ENCODE data around the gene FAM83E. TPM values are rescaled to one million over a fixed set of nuclear protein-coding genes. Genes with fewer than 3 reads are reported as not detected.
"Not testable (repeated sequence)": the region's sequence is repeated elsewhere in the genome, so short reads cannot be mapped to it uniquely, and the experiment has no call there.

FAM83E gene
- total and polyA plus RNA-seq, 4 experiments from 2014 or later: 4.3 to 5.3 TPM; not detected in 2

GRCh38 chr19:48587387-48587786, 27.5 kb downstream of the FAM83E start:
- intact Hi-C loops (cut with micrococcal nuclease): no loop called here
- CTCF ChIA-PET (ENCODE audit: partially characterized antibody): interaction anchor here (0.6 to 13.1 kb wide), 6 partner anchors 20 to 1347 kb away, joined by 3 to 203 read pairs (median 44); partner anchors contain the start of gene SPACA4
- Histone ChIP-seq H3K27me3 (ENCODE audit: insufficient read depth, low read length) (no peaks in the 10 kb centered on the region), H3K36me3 (ENCODE audit: insufficient read depth, low read length) (no peaks in the 10 kb centered on the region), H3K9me3 (ENCODE audit: control insufficient read depth in 1 of 2, low read length in 2 of 2) (no peaks in the 10 kb centered on the region), H3K4me3 (ENCODE audit: low read length in 2 of 2) (no peak overlapping the region), H3K4me1 (ENCODE audit: insufficient read depth, low read length) (peaks cover 12% of the 10 kb centered on the region), H3K27ac (ENCODE audit: low read depth, low read length) (no peak overlapping the region)
- Mint-ChIP-seq H3K27me3 (no peaks in the 10 kb centered on the region), H3K36me3 (peaks cover 0 to 4% of the 10 kb centered on the region in 2 donors), H3K9me3 (no peaks in the 10 kb centered on the region), H3K27ac (peak overlapping the region in 1 of 7 donors; percentile 51), H3K4me1 (peaks cover 10 to 26% (median 16%) of the 10 kb centered on the region in 4 donors), H3K4me3 (no peak overlapping the region)
- POLR2A ChIA-PET (ENCODE audit: partially characterized antibody): interaction anchor here (1.1 kb wide), 1 partner anchor 77 kb away, joined by 4 read pairs; no protein-coding TSS in a partner anchor
- no peak for DNase-seq

- Histone ChIP-seq H3K4me1 (ENCODE audit: insufficient read depth, low read length) (peaks cover 3% of the 10 kb centered on the region), H3K4me3 (ENCODE audit: low read length in 2 of 2) (no peak overlapping the region), H3K9me3 (ENCODE audit: control insufficient read depth in 1 of 2, low read length in 2 of 2) (no peaks in the 10 kb centered on the region), H3K27me3 (ENCODE audit: insufficient read depth, low read length) (no peaks in the 10 kb centered on the region), H3K27ac (ENCODE audit: low read depth, low read length) (no peak overlapping the region), H3K36me3 (ENCODE audit: insufficient read depth, low read length) (no peaks in the 10 kb centered on the region)
- no peak for DNase-seq
- Mint-ChIP-seq H3K27ac (no peak overlapping the region), H3K27me3 (no peaks in the 10 kb centered on the region), H3K36me3 (peaks cover 0 to 4% of the 10 kb centered on the region in 2 donors), H3K9me3 (no peaks in the 10 kb centered on the region), H3K4me3 (no peak overlapping the region), H3K4me1 (peaks cover 4 to 6% (median 5%) of the 10 kb centered on the region in 4 donors)
- intact Hi-C loops (cut with micrococcal nuclease): no loop called here
- CTCF ChIA-PET (ENCODE audit: partially characterized antibody): interaction anchor here (0.6 to 13.1 kb wide), 5 partner anchors 75 to 305 kb away, joined by 3 to 203 read pairs (median 5); partner anchors contain the start of gene KDELR1
- POLR2A ChIA-PET (ENCODE audit: partially characterized antibody): no interaction called here
Measured at GRCh38 chr19:48582168-48582567, 32.7 kb downstream of the FAM83E start.

GRCh38 chr19:48578891-48579290, 36.0 kb downstream of the FAM83E start:
- no peaks in the 10 kb centered on the region for H3K36me3 Mint-ChIP-seq

GRCh38 chr19:48577908-48578307, 37.0 kb downstream of the FAM83E start:
- H3K4me3 ChIP-seq (ENCODE audit: low read length in 2 of 2); H3K27me3 Mint-ChIP-seq; intact Hi-C loops (cut with micrococcal nuclease); H3K27me3 ChIP-seq (ENCODE audit: insufficient read depth, low read length); H3K4me1 ChIP-seq (ENCODE audit: insufficient read depth, low read length); DNase-seq; H3K9me3 Mint-ChIP-seq; H3K27ac ChIP-seq (ENCODE audit: low read depth, low read length); H3K36me3 ChIP-seq (ENCODE audit: insufficient read depth, low read length); POLR2A ChIA-PET (ENCODE audit: partially characterized antibody); H3K9me3 ChIP-seq (ENCODE audit: control insufficient read depth in 1 of 2, low read length in 2 of 2); H3K4me3 Mint-ChIP-seq; H3K36me3 Mint-ChIP-seq; H3K27ac Mint-ChIP-seq; H3K4me1 Mint-ChIP-seq: not testable (repeated sequence)
- CTCF ChIA-PET (ENCODE audit: partially characterized antibody): interaction anchor here (0.6 to 3.6 kb wide), 2 partner anchors 11 to 72 kb away, joined by 4 to 14 read pairs; no protein-coding TSS in a partner anchor

More at GRCh38 chr19:48578891-48579290, 36.0 kb downstream of the FAM83E start:
- no peaks in the 10 kb centered on the region for H3K9me3 ChIP-seq (ENCODE audit: control insufficient read depth in 1 of 2, low read length in 2 of 2)
- ChIA-PET POLR2A (ENCODE audit: partially characterized antibody) (no interaction called here), CTCF (ENCODE audit: partially characterized antibody) (interaction anchor here (0.6 to 13.1 kb wide), 4 partner anchors 10 to 195 kb away, joined by 3 to 203 read pairs (median 8); no protein-coding TSS in a partner anchor)
- DNase-seq: no peak
- intact Hi-C loops (cut with micrococcal nuclease): no loop called here
- Mint-ChIP-seq H3K27ac (no peak overlapping the region), H3K4me1 (peaks cover 0 to 2% (median 0%) of the 10 kb centered on the region in 4 donors), H3K9me3 (no peaks in the 10 kb centered on the region), H3K27me3 (no peaks in the 10 kb centered on the region), H3K4me3 (no peak overlapping the region)
- H3K4me3 ChIP-seq (ENCODE audit: low read length in 2 of 2): no peak overlapping the region
- no peaks in the 10 kb centered on the region for H3K27me3 ChIP-seq (ENCODE audit: insufficient read depth, low read length)
- H3K36me3 ChIP-seq (ENCODE audit: insufficient read depth, low read length): no peaks in the 10 kb centered on the region
- no peak overlapping the region for H3K27ac ChIP-seq (ENCODE audit: low read depth, low read length)
- peaks cover 5% of the 10 kb centered on the region for H3K4me1 ChIP-seq (ENCODE audit: insufficient read depth, low read length)

- Mint-ChIP-seq H3K36me3 (no peaks in the 10 kb centered on the region), H3K27ac (no peak overlapping the region), H3K9me3 (no peaks in the 10 kb centered on the region), H3K4me1 (peaks cover 0 to 4% (median 0%) of the 10 kb centered on the region in 4 donors), H3K4me3 (no peak overlapping the region), H3K27me3 (no peaks in the 10 kb centered on the region)
- no peaks in the 10 kb centered on the region for H3K9me3 ChIP-seq (ENCODE audit: control insufficient read depth in 1 of 2, low read length in 2 of 2)
- CTCF ChIA-PET (ENCODE audit: partially characterized antibody): no interaction called here
- H3K27me3 ChIP-seq (ENCODE audit: insufficient read depth, low read length): no peaks in the 10 kb centered on the region
- POLR2A ChIA-PET (ENCODE audit: partially characterized antibody): no interaction called here
- H3K36me3 ChIP-seq (ENCODE audit: insufficient read depth, low read length): no peaks in the 10 kb centered on the region
- peaks cover 5% of the 10 kb centered on the region for H3K4me1 ChIP-seq (ENCODE audit: insufficient read depth, low read length)
- DNase-seq: no peak
- intact Hi-C loops (cut with micrococcal nuclease): no loop called here
- H3K4me3 ChIP-seq (ENCODE audit: low read length in 2 of 2): no peak overlapping the region
- no peak overlapping the region for H3K27ac ChIP-seq (ENCODE audit: low read depth, low read length)
Measured at GRCh38 chr19:48575931-48576622, 38.8 kb downstream of the FAM83E start.

GRCh38 chr19:48573163-48573505, 41.7 kb downstream of the FAM83E start:
- no peaks in the 10 kb centered on the region for H3K36me3 Mint-ChIP-seq
- H3K27ac Mint-ChIP-seq: no peak overlapping the region
- H3K27ac ChIP-seq (ENCODE audit: low read depth, low read length): no peak overlapping the region
- intact Hi-C loops (cut with micrococcal nuclease): no loop called here
- DNase-seq: no peak
- H3K4me1 ChIP-seq (ENCODE audit: insufficient read depth, low read length): peaks cover 5% of the 10 kb centered on the region
- ChIA-PET CTCF (ENCODE audit: partially characterized antibody) (interaction anchor here (1.3 kb wide), 1 partner anchor 67 kb away, joined by 3 read pairs; no protein-coding TSS in a partner anchor), POLR2A (ENCODE audit: partially characterized antibody) (no interaction called here)
- H3K4me3 Mint-ChIP-seq: no peak overlapping the region
- no peaks in the 10 kb centered on the region for H3K9me3 ChIP-seq (ENCODE audit: control insufficient read depth in 1 of 2, low read length in 2 of 2)
- H3K27me3 Mint-ChIP-seq: peaks cover 0 to 1% of the 10 kb centered on the region in 2 donors
- H3K4me3 ChIP-seq (ENCODE audit: low read length in 2 of 2): no peak overlapping the region
- H3K36me3 ChIP-seq (ENCODE audit: insufficient read depth, low read length): no peaks in the 10 kb centered on the region
- H3K4me1 Mint-ChIP-seq: peaks cover 0 to 4% (median 0%) of the 10 kb centered on the region in 4 donors
- H3K27me3 ChIP-seq (ENCODE audit: insufficient read depth, low read length): no peaks in the 10 kb centered on the region
- H3K9me3 Mint-ChIP-seq: no peaks in the 10 kb centered on the region

GRCh38 chr19:48571378-48572162, 43.3 kb downstream of the FAM83E start:
- ChIA-PET POLR2A (ENCODE audit: partially characterized antibody) (no interaction called here), CTCF (ENCODE audit: partially characterized antibody) (interaction anchor here (1.1 kb wide), 1 partner anchor 17 kb away, joined by 3 read pairs; no protein-coding TSS in a partner anchor)
- peaks cover 0 to 4% (median 0%) of the 10 kb centered on the region in 4 donors for H3K4me1 Mint-ChIP-seq
- H3K27me3 ChIP-seq (ENCODE audit: insufficient read depth, low read length): no peaks in the 10 kb centered on the region
- no peaks in the 10 kb centered on the region for H3K36me3 ChIP-seq (ENCODE audit: insufficient read depth, low read length)
- no peaks in the 10 kb centered on the region for H3K9me3 ChIP-seq (ENCODE audit: control insufficient read depth in 1 of 2, low read length in 2 of 2)
- H3K36me3 Mint-ChIP-seq: no peaks in the 10 kb centered on the region
- peaks cover 5% of the 10 kb centered on the region for H3K4me1 ChIP-seq (ENCODE audit: insufficient read depth, low read length)
- no peak overlapping the region for H3K27ac ChIP-seq (ENCODE audit: low read depth, low read length)
- H3K27me3 Mint-ChIP-seq: peaks cover 0 to 1% of the 10 kb centered on the region in 2 donors
- no peak for DNase-seq
- no peak overlapping the region for H3K4me3 ChIP-seq (ENCODE audit: low read length in 2 of 2)
- no peak overlapping the region for H3K4me3 Mint-ChIP-seq
- no peaks in the 10 kb centered on the region for H3K9me3 Mint-ChIP-seq
- peak overlapping the region in 3 of 7 donors; percentile 42 to 77 (median 50) for H3K27ac Mint-ChIP-seq
- intact Hi-C loops (cut with micrococcal nuclease): no loop called here

Data from CD4-positive, alpha-beta memory T cell (primary cell).